HG02759 (cell line): ENCODE results near the gene HADHA.

Experiments
- ATAC-seq: cut with Tn5 transposase; IDR thresholded peaks from one replicate; pipeline ENCODE4 v1.9.1; 2021; ENCODE audit warnings: mild to moderate bottlenecking, moderate library complexity; ENCODE audit not compliant: unreplicated experiment

The HADHA gene

DNA sequence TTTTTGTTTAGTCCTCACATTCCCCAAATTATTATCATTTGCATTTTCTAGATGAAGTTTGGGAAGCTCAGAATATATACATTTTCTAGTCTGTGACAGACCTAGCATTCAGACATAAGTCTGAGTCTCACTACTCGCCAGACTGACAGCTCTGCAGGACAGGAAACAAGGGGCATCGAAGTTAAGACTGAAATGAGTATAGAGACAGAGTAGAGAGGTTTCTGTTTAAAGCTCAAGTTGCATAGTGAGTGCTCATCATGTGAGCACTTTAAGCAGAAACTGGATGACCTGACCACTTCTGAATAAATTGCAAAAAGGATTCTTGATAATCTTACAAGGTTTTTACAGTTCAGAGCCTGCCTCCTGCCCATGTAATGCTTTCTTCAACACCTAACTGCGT, 1.4 kb upstream of the HADHA start:
- ATAC-seq, result peak; percentile 50

DNA sequence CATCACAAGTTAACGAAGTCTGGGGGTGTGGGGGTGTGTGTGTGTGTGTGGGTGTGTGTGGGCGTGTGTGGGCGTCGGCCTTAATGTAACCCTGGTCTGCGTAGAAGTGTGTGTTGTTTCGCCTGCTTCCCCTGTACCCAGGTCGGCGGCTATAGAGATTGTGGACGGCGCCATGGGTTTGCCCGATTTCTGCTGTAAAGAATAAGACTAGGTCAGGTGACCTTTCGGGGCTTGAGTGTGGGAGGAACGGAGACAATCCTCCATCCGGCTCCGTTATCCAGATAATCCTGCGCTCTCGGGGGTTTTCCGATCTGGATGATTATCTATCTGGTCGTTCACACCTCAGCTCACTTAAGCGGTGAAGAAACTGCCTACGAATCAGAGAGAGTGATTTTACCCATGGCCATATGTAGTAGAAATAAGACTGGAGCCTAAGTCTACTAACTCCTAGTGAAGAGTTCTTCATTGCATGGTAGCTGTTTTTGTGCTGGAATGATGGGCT, 850 bp upstream of the HADHA start:
- ATAC-seq, result peak; percentile 13

GRCh38 chr2:26243470-26244308, 743 bp downstream of the HADHA start:
- ATAC-seq, result no peak

- no peak for ATAC-seq
Measured at GRCh38 chr2:26241928-26242436, 2.5 kb downstream of the HADHA start.

DNA sequence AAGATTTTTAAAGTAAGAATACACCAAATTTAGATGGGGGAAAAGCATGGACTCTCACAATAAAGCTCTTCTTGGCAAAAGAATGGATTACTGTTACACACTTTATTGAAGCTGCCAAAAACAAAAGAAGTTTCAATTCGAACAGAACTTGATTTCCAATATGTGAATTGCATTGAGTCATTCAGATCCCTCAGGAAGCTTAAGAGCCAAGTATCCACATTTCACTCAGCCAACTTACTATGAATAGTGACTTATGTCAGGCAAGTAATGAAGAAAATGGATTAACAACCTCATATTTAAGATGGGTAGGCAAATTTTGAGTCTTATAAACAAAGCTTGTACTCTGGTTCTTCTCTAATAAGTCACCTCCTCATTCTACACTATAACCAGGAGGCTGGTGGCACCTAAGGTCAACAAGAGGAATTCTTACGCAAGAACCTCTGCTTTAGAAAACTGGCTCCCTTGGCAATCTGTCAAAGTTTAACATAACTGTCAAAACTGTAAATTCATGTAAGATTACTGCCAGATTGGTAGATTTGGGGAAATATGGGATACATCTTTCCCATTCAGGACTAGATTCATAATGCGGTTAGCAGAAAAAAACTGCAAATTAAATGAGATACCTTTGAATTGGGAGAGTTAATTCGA, 6.0 kb downstream of the HADHA start:
- ATAC-seq, result no peak

DNA sequence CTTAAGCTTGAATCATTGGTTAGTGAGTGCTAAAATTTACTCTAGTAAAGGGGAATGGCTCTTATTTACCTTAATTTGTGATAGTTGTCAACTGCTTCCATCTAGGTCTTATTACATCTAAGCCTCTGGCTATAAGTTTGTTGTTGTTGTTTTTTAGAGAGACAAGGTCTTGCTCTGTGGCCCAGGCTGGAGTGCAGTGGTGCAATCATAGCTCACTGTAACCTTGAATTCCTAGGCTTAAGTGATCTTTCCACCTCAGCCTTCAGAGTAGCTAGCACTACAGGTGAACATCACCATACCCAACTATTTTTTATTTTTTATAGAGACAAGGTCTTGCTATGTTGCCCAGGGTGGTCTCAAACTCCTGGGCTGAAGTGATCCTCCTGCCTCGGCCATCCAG, 6.6 kb downstream of the HADHA start:
- no peak for ATAC-seq

GRCh38 chr2:26235089-26235488, 9.3 kb downstream of the HADHA start:
- ATAC-seq, result no peak

DNA sequence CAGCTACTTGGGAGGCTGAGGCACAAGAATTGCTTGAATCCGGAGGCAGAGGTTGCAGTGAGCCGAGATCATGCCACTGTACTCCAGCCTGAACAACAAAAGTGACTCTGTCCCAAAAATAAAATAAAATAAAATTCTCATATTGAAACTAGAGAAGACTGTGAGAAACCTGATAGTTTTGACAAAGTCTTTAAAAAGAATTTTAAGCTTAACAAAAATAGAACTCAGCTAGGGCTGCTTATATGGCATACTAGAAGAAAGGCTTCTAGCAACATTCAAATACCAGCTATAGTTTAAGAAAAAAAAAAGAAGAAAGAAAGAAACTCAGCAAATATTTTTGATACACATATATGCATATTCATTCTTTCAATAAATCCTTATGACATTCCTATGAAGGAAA, 13.6 kb downstream of the HADHA start:
- ATAC-seq, result no peak

- no peak for ATAC-seq
Measured at GRCh38 chr2:26229595-26229994, 14.8 kb downstream of the HADHA start.

GRCh38 chr2:26224095-26224494, 20.3 kb downstream of the HADHA start:
- ATAC-seq, result no peak

DNA sequence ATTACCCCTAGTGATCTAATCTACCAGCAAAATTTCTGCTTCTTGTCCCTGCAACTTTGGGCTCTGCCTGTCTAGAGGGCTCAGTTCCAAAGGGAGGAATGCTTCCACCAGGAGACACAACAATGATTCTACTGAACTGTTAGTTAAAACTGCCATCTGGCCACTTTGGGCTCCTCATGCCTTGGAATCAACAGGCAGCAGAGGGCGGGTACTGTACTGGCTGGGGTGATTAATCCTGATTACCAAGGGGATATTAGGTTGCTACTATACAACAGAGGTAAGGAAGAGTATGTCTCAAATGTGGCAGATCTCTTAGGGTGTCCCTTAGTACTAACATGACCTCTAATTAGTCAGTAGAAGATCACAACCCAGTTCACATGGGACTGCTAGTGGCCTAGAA, 21.4 kb downstream of the HADHA start:
- no peak for ATAC-seq

GRCh38 chr2:26217720-26218119, 26.7 kb downstream of the HADHA start:
- no peak for ATAC-seq

DNA sequence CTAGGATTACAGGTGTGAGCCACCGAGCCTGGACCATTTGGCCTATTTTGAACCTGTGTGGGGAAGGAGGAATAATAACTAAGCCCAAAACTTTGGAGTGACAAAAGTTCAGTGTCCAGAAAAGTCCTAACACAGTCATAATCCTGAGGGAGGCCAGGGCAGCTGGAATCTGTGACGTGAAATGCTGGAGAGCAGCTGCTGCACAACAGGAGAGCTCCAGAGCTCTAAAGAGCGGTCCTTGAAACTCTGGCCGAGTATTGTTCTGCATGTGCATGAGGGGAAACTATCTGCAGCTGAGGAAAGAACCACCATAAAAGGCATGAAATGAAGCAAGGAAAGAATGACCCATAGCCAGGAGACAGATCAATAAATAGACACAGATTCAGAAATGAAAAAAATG, 27.8 kb downstream of the HADHA start:
- ATAC-seq, result no peak

- no peak for ATAC-seq
Measured at GRCh38 chr2:26215833-26216232, 28.6 kb downstream of the HADHA start.

DNA sequence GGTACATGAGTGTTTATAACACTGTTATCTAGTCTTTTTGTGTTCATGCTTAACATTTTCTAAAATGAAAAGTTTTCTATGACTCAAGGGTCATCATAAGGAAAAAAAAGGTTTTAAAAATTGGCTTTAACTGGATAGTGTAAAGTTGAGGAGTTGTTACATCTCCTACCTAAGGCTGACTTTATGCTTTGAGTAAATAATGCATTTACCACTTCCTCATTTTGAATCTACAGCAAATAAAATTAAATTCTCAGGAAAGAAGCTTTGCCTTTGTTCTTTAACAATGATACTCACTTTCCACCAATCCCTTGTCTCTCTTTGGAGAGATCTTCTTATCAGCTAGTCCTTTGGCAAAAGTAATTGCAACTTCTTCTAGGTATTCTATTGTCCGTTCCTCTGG, 29.7 kb downstream of the HADHA start:
- no peak for ATAC-seq

GRCh38 chr2:26212011-26212410, 32.4 kb downstream of the HADHA start:
- ATAC-seq, result no peak

- ATAC-seq, result no peak
Measured at GRCh38 chr2:26203906-26204305, 40.5 kb downstream of the HADHA start.

GRCh38 chr2:26202981-26203490, 41.4 kb downstream of the HADHA start:
- no peak for ATAC-seq

DNA sequence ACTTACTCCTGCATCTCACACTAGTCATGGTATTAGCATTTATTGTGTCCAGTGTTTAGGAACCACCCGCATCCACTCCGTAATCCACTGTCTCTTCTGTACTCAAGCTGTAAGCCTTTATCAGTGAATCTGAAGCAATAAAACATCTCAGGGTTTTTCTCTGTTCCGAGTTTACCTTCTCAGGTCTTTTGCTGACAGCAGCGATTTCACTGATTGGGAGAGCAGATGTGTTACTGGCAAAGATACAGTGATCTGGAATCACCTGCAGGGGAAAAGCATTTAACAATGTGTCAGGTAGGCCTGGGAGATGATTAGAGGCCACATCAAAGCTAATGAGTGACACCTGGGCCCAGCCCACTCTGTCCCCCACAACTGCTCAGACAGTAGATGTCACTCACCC, 46.9 kb downstream of the HADHA start:
- no peak for ATAC-seq

GRCh38 chr2:26196683-26197418, 47.6 kb downstream of the HADHA start:
- no peak for ATAC-seq
